Sigmoid colon (tissue), 7 donors: Measurements from ENCODE around the gene NME4. TPM values are rescaled to one million over a fixed set of nuclear protein-coding genes. Genes with fewer than 3 reads are reported as not detected.

ENCODE experiments used
- DNase-seq: peaks from one replicate; pipeline ENCODE4 v3.0.0-alpha.2; 2019
- H3K27ac ChIP-seq, 4 donors: fragments of 200-600 bp; sonication (generic); one replicate each; pipeline ENCODE4 v1.5.1; 2016 to 2019; ENCODE audit warnings: mild to moderate bottlenecking in 1 of 4
- H3K27me3 ChIP-seq, 3 donors: fragments of 200-600 bp; sonication (generic); one replicate each; pipeline ENCODE4 v1.5.1; 2019; ENCODE audit warnings: mild to moderate bottlenecking in 1 of 3
- H3K36me3 ChIP-seq, 4 donors: fragments of 200-600 bp; sonication (generic); one replicate each; pipeline ENCODE4 v1.5.1; 2016 to 2019
- H3K4me1 ChIP-seq, 4 donors: fragments of 200-600 bp; sonication (generic); one replicate each; pipeline ENCODE4 v1.5.1; 2017 to 2019
- H3K4me3 ChIP-seq, 4 donors: fragments of 200-600 bp; sonication (generic); one replicate each; pipeline ENCODE4 v1.5.1; 2017 to 2019; ENCODE audit warnings: mild to moderate bottlenecking in 2 of 4, moderate library complexity in 1 of 4
- H3K9me3 ChIP-seq, 4 donors: fragments of 200-600 bp in 3 of 4; sonication (generic) in 3 of 4; one replicate each; pipeline versions ENCODE4 v1.5.1 to v1.6.1; 2013 to 2019
- EP300 ChIP-seq, 4 donors: sonication (generic); formaldehyde crosslinking; IDR thresholded peaks; one replicate each; pipeline ENCODE4 v1.6.1; 2017; ENCODE audit warnings: antibody characterized with exemption in 4 of 4
- POLR2A ChIP-seq, 2 donors: fragments of 450-650 bp; IDR thresholded peaks; one replicate each; pipeline ENCODE4 v1.6.1; 2016; ENCODE audit warnings: antibody characterized with exemption in 2 of 2, mild to moderate bottlenecking in 2 of 2, moderate library complexity in 2 of 2
- POLR2AphosphoS5 ChIP-seq, 4 donors: sonication (generic); formaldehyde crosslinking; IDR thresholded peaks; one replicate each; pipeline ENCODE4 v1.6.1; 2017; ENCODE audit warnings: antibody characterized with exemption in 4 of 4
- WGBS, 2 donors: extraction: QIAGEN DNeasy Blood & Tissue Kit; methylation state at CpG; one replicate each; pipeline ENCODE4 v1.1.7; 2013; 5-methylcytosine and 5-hydroxymethylcytosine counted together
- intact Hi-C: fragments of 100-400 bp; cut with DNase I; formaldehyde crosslinking; loops from one replicate; pipeline ENCODE4 v1.15.1; 2023
- polyA plus RNA-seq, 3 donors: library from polyadenylated mRNA; stranded (reverse); fragments of 200-250 nt; gene quantifications; one replicate each; pipeline ENCODE4 v1.2.3, GENCODE V29; 2013
- total RNA-seq, 4 donors: library from RNA; depleted of rRNA; stranded (reverse); fragments of >200 nt; gene quantifications; one replicate each; pipeline ENCODE4 v1.1.0, GENCODE V29; 2016
- TF ChIP-seq, protein P1 (sequence below), 4 experiments: fragments of 450-650 bp in 3 of 4; fragments of 200-600 bp in 1 of 4; IDR thresholded peaks; one replicate each; pipeline ENCODE4 v1.5.1; 2016 to 2019; ENCODE audit warnings: antibody characterized with exemption in 4 of 4, mild to moderate bottlenecking in 3 of 4, moderate library complexity in 2 of 4
- donor health status: healthy with polysubstance abuse.
- donor health status: Bipolar disorder and iron deficiency.
- donor health status: healthy.

The NME4 gene
- total and polyA plus RNA-seq, 7 donors, result 39.6 to 281 (median 138) TPM

DNA sequence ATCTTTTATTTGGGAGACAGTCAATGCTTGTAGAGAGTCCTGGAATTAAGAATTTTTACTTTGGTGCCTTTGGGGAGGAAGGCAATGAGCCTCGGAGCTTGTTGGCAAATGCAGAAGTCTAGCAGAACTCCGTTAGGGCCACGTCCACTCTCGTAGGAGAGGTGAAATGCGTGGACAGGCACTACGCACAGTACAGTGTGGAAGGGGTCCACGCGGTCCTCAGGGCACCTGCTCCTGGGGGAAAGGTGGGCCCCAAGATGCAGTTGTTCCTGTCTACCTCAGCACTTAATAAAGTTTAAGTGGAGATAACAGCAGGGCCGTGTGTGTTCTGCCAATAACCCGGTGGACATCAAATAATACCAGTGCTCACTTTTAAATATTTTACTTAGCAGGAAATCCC lies 30.3 kb downstream of the NME4 start:
- Histone ChIP-seq H3K4me3 (peak overlapping the region; percentile 64 to 81 (median 74)), H3K9me3 (no peaks in the 10 kb centered on the region), H3K27ac (peak overlapping the region in 2 of 4 donors; percentile 94 to 99), H3K36me3 (peaks cover 0 to 12% (median 0%) of the 10 kb centered on the region in 4 donors), H3K4me1 (peaks cover 0 to 49% (median 45%) of the 10 kb centered on the region in 4 donors), H3K27me3 (no peaks in the 10 kb centered on the region)
- WGBS, 2 donors, result 67% methylated on average over 10 of the region's 10 CpGs
- intact Hi-C loops, result loop anchor here (2.0 to 5.0 kb wide), 3 partner anchors 30 to 45 kb away; partner anchors contain the start of gene PGAP6
- no peak for TF ChIP-seq POLR2A (IDR thresholded peaks at IDR 0.05)
- no peak for TF ChIP-seq EP300 (IDR thresholded peaks at IDR 0.05)
- TF ChIP-seq POLR2AphosphoS5 (IDR thresholded peaks at IDR 0.05), result no peak
- TF ChIP-seq, protein P1, sequence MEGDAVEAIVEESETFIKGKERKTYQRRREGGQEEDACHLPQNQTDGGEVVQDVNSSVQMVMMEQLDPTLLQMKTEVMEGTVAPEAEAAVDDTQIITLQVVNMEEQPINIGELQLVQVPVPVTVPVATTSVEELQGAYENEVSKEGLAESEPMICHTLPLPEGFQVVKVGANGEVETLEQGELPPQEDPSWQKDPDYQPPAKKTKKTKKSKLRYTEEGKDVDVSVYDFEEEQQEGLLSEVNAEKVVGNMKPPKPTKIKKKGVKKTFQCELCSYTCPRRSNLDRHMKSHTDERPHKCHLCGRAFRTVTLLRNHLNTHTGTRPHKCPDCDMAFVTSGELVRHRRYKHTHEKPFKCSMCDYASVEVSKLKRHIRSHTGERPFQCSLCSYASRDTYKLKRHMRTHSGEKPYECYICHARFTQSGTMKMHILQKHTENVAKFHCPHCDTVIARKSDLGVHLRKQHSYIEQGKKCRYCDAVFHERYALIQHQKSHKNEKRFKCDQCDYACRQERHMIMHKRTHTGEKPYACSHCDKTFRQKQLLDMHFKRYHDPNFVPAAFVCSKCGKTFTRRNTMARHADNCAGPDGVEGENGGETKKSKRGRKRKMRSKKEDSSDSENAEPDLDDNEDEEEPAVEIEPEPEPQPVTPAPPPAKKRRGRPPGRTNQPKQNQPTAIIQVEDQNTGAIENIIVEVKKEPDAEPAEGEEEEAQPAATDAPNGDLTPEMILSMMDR (IDR thresholded peaks at IDR 0.05), result no peak
- no peak for DNase-seq

DNA sequence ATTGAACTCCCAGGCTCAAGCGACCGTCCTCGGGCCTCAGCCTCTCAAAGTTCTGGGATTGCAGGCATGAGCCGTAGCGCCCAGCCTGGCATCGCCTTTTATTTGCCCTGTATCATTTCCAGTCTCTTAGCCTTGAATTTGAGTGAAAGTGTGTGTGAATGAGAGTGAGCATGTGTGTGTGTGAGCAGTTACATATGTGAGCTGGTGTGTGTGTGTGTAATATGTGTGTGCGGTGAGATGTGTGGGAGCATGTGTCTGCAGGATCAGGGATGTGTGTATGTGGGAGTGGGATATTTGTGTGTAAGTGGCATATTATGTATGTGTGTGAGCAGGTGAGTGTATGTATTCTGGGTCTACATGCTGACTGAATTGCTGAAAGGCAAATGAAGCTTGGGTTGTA lies 33.9 kb downstream of the NME4 start:
- Histone ChIP-seq H3K36me3 (peaks cover 0 to 16% (median 0%) of the 10 kb centered on the region in 4 donors), H3K27me3 (no peaks in the 10 kb centered on the region), H3K4me1 (peaks cover 0 to 28% (median 23%) of the 10 kb centered on the region in 4 donors), H3K4me3 (no peak overlapping the region), H3K27ac (no peak overlapping the region), H3K9me3 (no peaks in the 10 kb centered on the region)
- no peak for DNase-seq
- 96 to 98% methylated on average over 7 of the region's 7 CpGs for WGBS, 2 donors
- TF ChIP-seq, protein P1 (IDR thresholded peaks at IDR 0.05), result no peak
- TF ChIP-seq EP300 (IDR thresholded peaks at IDR 0.05), result no peak
- no peak for TF ChIP-seq POLR2A (IDR thresholded peaks at IDR 0.05)
- TF ChIP-seq POLR2AphosphoS5 (IDR thresholded peaks at IDR 0.05), result no peak
- intact Hi-C loops, result no loop called here

DNA sequence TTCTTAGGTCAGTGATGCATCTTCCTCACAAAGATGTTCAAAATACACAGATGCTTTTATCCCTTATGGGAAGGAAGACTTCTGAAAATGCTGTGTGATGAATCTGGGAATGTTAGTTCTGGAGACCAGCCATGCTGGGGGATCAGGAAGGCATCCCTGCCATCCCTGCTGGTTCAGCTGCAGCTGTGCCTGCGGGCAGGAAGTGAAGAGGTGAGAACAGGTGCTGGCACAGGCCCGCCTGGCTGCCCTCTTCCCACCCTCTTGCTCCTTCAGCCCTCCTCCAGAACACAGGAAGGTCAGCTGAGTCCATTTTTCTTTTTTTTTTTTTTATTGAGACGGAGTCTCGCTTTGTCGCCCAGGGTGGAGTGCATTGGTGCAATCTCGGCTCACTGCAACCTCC lies 43.6 kb downstream of the NME4 start:
- TF ChIP-seq, protein P1 (IDR thresholded peaks at IDR 0.05), result no peak
- TF ChIP-seq POLR2AphosphoS5 (IDR thresholded peaks at IDR 0.05), result no peak
- TF ChIP-seq EP300 (IDR thresholded peaks at IDR 0.05), result no peak
- no peak for TF ChIP-seq POLR2A (IDR thresholded peaks at IDR 0.05)
- 90 to 91% methylated on average over 6 of the region's 6 CpGs for WGBS, 2 donors

DNA sequence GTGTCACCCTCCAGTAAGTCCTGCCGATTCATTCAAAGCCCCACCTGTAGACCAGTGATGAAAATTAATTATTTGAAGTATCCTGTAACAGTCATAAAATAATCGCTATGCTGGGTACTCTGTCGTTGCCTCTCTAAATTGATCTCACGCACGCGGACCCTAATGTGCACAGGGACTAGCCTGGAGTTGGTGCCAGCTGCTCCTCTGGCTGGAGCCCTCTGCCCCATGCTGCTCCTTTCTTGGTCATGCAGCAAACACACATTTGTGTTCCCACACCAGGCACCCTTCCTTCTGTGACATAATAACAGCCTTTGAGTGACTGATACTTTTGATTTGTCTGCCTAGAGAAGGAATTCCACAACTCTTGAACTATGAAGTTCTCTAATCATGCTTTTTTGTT lies 44.4 kb downstream of the NME4 start:
- 96 to 98% methylated on average over 6 of the region's 6 CpGs for WGBS, 2 donors
- Histone ChIP-seq H3K9me3 (no peaks in the 10 kb centered on the region), H3K27ac (no peak overlapping the region), H3K27me3 (no peaks in the 10 kb centered on the region), H3K4me1 (no peaks in the 10 kb centered on the region), H3K36me3 (peaks cover 0 to 4% (median 0%) of the 10 kb centered on the region in 4 donors), H3K4me3 (no peak overlapping the region)
- intact Hi-C loops, result no loop called here
- DNase-seq, result no peak
- TF ChIP-seq, protein P1 (IDR thresholded peaks at IDR 0.05), result no peak
- no peak for TF ChIP-seq EP300 (IDR thresholded peaks at IDR 0.05)
- no peak for TF ChIP-seq POLR2A (IDR thresholded peaks at IDR 0.05)
- no peak for TF ChIP-seq POLR2AphosphoS5 (IDR thresholded peaks at IDR 0.05)

More for the DNA sequence above, 43.6 kb downstream of the NME4 start:
- H3K27ac ChIP-seq, result no peak overlapping the region
- peaks cover 0 to 4% (median 0%) of the 10 kb centered on the region in 4 donors for H3K36me3 ChIP-seq
- no peak for DNase-seq
- H3K27me3 ChIP-seq, result no peaks in the 10 kb centered on the region
- H3K9me3 ChIP-seq, result no peaks in the 10 kb centered on the region
- no peak overlapping the region for H3K4me3 ChIP-seq
- intact Hi-C loops, result no loop called here
- H3K4me1 ChIP-seq, result no peaks in the 10 kb centered on the region

DNA sequence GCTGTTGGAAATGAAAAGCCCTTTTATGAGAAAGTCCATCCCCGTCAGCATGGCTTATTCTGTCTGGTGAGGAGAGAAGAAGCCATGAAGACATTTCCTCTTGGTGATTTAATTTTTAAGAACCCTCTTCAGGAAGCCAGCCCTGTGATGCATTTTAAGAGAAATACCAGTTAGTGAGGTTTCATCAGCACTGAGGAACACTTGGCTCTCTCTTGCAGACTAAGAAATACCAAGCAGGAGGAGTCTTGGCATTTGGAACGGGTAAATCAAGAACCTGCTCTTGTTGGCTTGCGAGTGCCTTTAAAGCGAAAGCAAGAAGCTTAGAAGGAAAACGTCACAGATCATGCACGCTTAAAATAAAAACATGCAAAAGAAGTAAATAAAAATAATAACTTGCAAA lies 46.0 kb downstream of the NME4 start:
- 76 to 85% methylated on average over 6 of the region's 6 CpGs for WGBS, 2 donors
- Histone ChIP-seq H3K27ac (peak overlapping the region in 1 of 4 donors; percentile 11), H3K4me1 (no peaks in the 10 kb centered on the region), H3K27me3 (no peaks in the 10 kb centered on the region), H3K9me3 (no peaks in the 10 kb centered on the region), H3K36me3 (peaks cover 0 to 4% (median 0%) of the 10 kb centered on the region in 4 donors), H3K4me3 (no peak overlapping the region)
- no peak for DNase-seq
- intact Hi-C loops, result no loop called here
- TF ChIP-seq, protein P1 (IDR thresholded peaks at IDR 0.05), result no peak
- TF ChIP-seq POLR2AphosphoS5 (IDR thresholded peaks at IDR 0.05), result no peak
